Amniotic stem cell (primary cell): ENCODE measurements around the gene PTK6.
"Not testable (repeated sequence)": the region's sequence is repeated elsewhere in the genome, so short reads cannot be mapped to it uniquely, and the experiment has no call there.

Experiments used
- DNase-seq: peaks from one replicate; lab custom pipeline; 2025; lab: John Stamatoyannopoulos, UW

PTK6 gene

DNA sequence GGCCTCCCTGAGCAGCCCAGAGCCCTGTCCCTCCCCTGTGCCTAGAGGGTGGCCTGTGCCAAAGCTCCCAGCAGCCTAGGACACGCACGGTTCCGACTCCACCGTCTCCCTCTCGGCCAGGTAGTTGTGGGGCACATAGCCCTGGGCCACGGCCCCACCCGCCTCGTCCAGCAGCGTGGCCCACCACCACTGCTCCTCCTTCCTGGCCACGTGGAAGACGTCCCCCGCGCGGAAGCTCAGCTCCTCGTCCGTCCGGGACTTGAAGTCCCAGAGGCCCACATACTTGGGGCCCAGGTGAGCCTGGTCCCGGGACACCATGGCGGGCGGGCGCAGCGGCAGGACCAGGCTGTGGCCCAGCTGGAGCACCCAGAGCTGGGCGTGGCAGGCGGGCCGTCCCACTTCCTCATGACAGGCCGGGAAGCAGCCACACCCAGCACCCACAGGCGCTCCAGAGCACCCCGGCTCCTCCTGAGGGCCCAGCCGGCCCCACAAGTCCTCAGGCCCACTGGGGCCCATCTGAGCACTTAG, at the start of gene PTK6:
TSS of gene PTK6 (minus strand) at position 380 of the 528 bp plus-strand sequence. CDS start at position 318, 62 bp downstream.
- DNase-seq, result no peak

- no peak for DNase-seq
These were observed 49.6 kb upstream of the PTK6 start for GRCh38 chr20:63586797-63587196.

DNA sequence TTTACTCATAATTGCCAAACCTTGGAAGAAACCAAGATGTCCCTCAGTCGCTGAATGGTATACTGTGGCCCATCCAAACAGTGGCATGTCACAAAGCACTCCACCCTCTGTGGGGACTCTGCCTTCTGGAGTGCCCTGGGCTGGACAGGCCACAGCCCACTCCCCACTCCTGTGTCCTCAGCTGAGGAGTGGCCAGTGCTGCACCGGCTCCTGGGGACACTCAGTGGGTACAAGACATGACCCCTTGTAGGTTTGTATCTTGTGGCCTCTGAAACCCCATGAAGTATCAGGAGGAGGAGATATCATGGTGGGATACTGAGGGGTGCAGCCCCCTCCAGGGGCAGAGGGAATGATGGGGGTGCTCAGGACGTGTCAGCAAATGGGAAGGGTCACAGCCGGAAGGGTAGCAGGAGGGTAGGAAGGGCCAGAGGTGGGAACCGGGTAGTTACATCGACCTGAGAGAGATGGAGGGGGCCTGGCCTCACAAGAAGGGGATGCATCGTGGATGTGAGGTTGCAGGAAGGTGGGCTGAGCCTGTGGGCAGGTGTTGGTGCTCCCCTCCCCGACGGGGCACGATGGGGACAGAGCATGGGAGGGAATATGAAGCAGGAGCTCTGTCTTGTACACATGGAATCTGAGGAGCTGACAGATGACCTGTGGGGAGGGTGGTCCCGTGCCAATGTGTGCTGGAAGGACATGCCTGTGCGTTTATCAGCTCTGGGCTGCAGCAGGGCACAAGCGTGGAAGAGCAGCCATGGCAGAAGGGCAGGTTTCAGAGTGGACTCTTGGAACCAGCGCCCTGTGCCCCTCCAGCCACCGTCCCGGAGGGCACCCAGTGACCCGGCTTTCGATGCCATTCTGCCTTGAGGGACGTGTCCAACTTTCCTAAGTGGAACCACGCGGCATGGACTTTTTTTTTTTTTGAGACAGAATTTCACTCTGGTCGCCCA, 48.7 kb upstream of the PTK6 start:
- DNase-seq, result no peak

DNA sequence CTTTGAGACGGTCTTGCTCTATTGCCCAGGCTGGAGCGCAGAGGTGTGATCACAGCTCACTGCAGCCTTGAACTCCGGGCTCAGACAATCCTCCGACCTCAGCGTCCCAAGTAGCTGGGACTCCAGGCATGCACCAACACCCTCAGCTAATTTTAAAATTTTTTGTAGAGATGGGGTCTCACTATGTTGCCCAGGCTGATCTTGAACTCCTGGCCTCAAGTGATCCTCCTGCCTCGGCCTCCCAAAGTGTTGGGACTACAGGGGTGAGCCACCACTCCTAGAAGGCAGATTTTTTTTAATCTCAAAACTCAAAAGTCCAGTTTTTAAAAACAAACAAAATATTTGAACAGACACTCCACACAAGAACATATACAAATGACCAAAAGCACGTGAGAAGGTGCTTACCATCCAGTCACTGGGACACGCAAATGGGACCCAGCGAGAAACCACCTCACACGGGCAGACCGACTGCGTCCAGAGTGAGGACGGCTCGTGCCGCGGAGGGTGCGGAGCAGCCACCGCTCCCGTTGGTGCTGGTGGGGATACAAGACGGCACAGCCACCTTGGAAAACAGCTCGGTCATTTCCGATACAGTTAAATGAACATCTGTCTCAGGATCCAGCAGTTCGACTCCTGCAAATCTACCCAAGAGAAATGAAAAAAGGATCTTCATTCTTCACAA, 45.3 kb upstream of the PTK6 start:
- no peak for DNase-seq

GRCh38 chr20:63580796-63581461, 43.8 kb upstream of the PTK6 start:
- no peak for DNase-seq

DNA sequence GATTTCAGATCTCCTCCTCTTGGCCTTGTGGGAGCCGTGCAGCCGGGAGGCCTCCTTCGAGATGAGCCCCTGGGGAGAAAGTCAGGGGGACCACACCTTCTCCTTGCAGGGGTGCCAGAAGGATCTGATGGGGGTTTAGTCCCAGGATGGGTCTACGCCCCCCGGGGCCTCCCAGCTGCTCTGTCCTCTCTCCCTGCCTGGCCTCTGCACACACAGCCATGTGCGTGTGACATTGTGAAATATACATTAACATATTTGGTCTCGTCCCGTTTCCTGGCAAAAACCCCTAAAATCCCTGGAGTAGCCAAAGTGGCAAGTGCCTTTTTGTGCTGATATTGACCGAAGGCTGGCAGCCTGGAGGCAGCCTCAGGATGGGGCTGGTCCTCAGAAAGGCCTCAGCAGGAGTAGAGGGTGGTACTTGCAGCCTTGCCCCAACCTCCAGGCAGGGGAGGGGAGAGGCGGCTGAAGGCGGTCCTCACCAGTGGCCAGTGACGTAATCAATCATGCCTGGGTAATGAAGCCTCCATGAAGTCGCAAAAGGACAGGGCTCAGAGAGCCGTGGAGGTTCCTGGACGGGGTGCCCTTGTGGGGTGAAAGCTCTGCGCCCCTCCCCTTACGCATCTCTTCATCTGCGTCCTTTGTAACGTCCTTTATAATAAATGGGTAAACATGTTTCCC, 42.0 kb upstream of the PTK6 start:
- DNase-seq, result no peak

- DNase-seq, result no peak
These were observed 41.2 kb upstream of the PTK6 start for GRCh38 chr20:63578224-63579016.

- no peak for DNase-seq
These were observed 40.2 kb upstream of the PTK6 start for GRCh38 chr20:63577317-63577894.

- DNase-seq, result no peak
These were observed 39.1 kb upstream of the PTK6 start for GRCh38 chr20:63576311-63576710.

GRCh38 chr20:63574829-63575743, 37.9 kb upstream of the PTK6 start:
- no peak for DNase-seq

DNA sequence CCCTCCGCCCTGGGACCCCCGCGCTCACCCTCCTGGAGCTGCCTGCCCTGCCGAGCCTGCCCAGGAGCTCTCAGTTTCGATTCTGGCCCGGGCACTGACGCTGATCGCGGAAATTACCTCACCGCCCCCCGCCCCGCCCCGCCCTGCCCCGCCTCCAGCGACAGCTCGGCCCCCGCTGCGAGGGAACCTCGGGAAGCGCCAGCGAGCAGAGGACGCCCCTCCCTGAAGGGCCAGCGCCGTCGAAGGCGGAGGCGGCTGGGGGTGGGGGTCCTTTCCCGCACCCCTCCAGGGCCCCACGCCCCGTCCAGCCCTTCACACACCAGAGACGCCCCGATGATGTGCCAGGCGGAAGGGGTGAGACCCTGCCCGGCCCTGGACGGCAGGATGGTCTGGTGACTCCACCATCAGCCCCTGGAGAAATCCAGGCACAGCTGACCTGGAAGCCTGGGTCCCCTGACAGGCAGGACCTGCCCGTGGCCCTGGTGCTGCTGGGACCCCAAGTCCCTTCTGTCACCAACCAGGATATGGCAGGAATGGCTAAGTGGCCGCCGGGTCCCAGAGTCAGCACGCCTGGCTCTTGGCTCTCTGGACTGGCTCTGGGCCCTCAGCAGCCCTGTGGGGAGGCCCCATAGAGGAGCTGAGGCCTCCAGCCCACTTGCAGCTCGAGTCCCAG, 37.1 kb upstream of the PTK6 start, which contains the start of gene HELZ2:
TSS of gene HELZ2 (minus strand) at position 84 of the 673 bp plus-strand sequence. CDS start 1,854 bp downstream, outside the sequence.
- peak; percentile 50 for DNase-seq

DNA sequence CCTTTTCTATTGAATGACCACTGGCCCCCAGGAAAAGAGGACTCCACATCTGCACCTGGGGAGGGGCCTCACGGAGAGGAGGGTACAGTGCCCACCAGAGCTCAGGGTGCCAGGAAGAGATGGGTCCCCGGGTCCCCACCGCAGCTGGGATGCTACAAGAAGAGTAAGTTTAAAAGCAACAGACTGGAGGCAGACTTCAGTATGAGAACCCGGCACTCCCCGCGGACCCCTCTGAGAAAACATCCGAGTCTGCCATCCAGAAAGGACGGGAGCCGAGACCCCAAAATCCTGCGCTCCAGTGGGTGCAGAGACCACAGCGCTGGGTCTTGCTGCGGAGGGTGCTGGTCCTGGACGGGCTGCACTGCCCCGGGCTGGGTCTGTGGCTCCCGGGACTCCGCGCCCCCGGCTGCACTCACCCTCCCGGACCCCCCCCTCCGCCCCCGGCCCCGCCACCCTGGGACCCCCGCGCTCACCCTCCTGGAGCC, 36.5 kb upstream of the PTK6 start:
- no peak for DNase-seq

- DNase-seq, result no peak
These were observed 35.8 kb upstream of the PTK6 start for GRCh38 chr20:63572788-63573646.

DNA sequence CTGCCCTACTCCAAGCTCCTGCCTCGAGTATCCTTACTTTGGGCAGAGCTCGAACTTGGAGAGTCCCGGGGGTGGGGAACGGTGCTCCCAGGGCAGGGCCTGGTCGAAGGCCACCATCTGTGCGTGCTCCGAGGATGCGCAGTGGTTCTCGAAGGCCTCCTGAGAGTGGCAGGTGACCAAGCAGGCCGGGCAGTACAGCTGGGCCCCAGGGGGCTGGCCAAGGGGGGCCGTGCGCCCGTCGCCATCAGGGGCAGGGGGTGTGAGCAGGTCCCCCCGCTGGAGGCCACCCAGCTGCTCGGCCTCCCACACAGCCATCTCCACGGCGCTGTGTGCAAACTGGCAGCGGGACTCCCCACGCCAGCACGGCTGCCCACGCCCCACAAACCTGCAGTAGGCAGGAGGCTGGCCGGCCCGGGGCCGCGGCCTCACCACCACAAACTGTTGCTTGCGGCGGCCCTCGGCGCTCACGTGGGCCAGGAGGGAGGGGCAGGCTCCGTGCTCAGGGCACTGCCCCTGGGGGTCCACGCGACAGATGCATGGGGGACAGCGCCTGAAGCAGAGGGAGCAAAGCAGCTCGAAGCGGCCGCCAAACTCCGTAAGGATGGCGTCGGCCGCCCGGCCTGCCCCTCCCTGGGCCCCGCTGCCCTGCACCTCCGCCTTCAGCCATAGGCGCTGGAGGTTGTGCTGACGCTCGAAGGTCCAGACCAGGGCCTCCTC, 35.1 kb upstream of the PTK6 start:
- DNase-seq, result no peak

DNA sequence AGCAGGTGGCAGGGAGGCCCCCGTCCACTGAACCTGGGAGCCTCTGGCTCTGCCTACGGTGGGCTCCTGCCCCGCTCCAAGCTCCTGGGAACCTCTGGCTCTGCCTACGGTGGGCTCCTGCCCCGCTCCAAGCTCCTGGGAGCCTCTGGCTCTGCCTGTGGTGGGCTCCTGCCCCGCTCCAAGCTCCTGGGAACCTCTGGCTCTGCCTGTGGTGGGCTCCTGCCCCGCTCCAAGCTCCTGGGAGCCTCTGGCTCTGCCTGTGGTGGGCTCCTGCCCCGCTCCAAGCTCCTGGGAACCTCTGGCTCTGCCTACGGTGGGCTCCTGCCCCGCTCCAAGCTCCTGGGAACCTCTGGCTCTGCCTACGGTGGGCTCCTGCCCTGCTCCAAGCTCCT, 33.9 kb upstream of the PTK6 start:
- DNase-seq, result not testable (repeated sequence)

GRCh38 chr20:63570281-63571086, 33.3 kb upstream of the PTK6 start:
- no peak for DNase-seq
